T-helper 22 cell (primary cell): ENCODE measurements around the gene PRRC2B.

Experiments used
- DNase-seq: peaks from one replicate; pipeline ENCODE4 v3.0.0-alpha.2; 2020; ENCODE audit warnings: low read depth

PRRC2B gene

GRCh38 chr9:131518553-131518952, 124.7 kb downstream of the PRRC2B start:
- DNase-seq, result no peak

GRCh38 chr9:131520503-131520902, 126.6 kb downstream of the PRRC2B start:
- no peak for DNase-seq

- no peak for DNase-seq
Measured at GRCh38 chr9:131521203-131521602, 127.3 kb downstream of the PRRC2B start.

- DNase-seq, result no peak
Measured at GRCh38 chr9:131521822-131522221, 127.9 kb downstream of the PRRC2B start.

- DNase-seq, result no peak
Measured at GRCh38 chr9:131522257-131523085, 128.6 kb downstream of the PRRC2B start.

- no peak for DNase-seq
Measured at GRCh38 chr9:131523086-131523388, 129.2 kb downstream of the PRRC2B start.

GRCh38 chr9:131523451-131524435, 129.9 kb downstream of the PRRC2B start:
- DNase-seq, result no peak

- no peak for DNase-seq
Measured at GRCh38 chr9:131524665-131525315, 130.9 kb downstream of the PRRC2B start.

GRCh38 chr9:131525643-131526565, 132.0 kb downstream of the PRRC2B start:
- no peak for DNase-seq

GRCh38 chr9:131528186-131528585, 134.3 kb downstream of the PRRC2B start:
- no peak for DNase-seq

GRCh38 chr9:131528886-131529505, 135.1 kb downstream of the PRRC2B start:
- no peak for DNase-seq

GRCh38 chr9:131529597-131530545, 136.0 kb downstream of the PRRC2B start:
- no peak for DNase-seq

GRCh38 chr9:131530546-131530919, 136.6 kb downstream of the PRRC2B start:
- DNase-seq, result no peak

GRCh38 chr9:131530920-131531832, 137.3 kb downstream of the PRRC2B start, which contains the start of gene UCK1:
TSS of gene UCK1 (minus strand) at chr9:131531263. CDS start at chr9:131531174, 89 bp downstream.
- DNase-seq, result peak; percentile 62

- no peak for DNase-seq
Measured at GRCh38 chr9:131534721-131535237, 140.9 kb downstream of the PRRC2B start.

- no peak for DNase-seq
Measured at GRCh38 chr9:131537946-131538345, 144.1 kb downstream of the PRRC2B start.

GRCh38 chr9:131539223-131539923, 145.5 kb downstream of the PRRC2B start:
- DNase-seq, result no peak

- no peak for DNase-seq
Measured at GRCh38 chr9:131543141-131543540, 149.3 kb downstream of the PRRC2B start.
